Progenitor cell of endocrine pancreas (in vitro differentiated cells): ENCODE data around the gene SLC44A5. TPM values are rescaled to one million over a fixed set of nuclear protein-coding genes. Genes with fewer than 3 reads are reported as not detected.

Experiments
- DNase-seq: peaks from one replicate; pipeline ENCODE4 v3.0.0; 2021; ENCODE audit warnings: low spot score; ENCODE audit not compliant: unreplicated experiment
- H3K27ac Mint-ChIP-seq: 2 replicates; pipeline ENCODE4 v1.8.0; 2021; ENCODE audit warnings: mild to moderate bottlenecking, moderate library complexity, mixed read lengths
- H3K27me3 Mint-ChIP-seq: 2 replicates; pipeline ENCODE4 v1.8.0; 2021; ENCODE audit warnings: mixed read lengths
- H3K36me3 Mint-ChIP-seq: 2 replicates; pipeline ENCODE4 v1.8.0; 2022; ENCODE audit warnings: mixed read lengths; ENCODE audit not compliant: insufficient read depth
- H3K4me1 Mint-ChIP-seq: 2 replicates; pipeline ENCODE4 v1.8.0; 2021; ENCODE audit warnings: low read depth, mixed read lengths
- H3K4me3 Mint-ChIP-seq: 2 replicates; pipeline ENCODE4 v1.8.0; 2021; ENCODE audit warnings: low read depth, mild to moderate bottlenecking, moderate library complexity, mixed read lengths
- H3K9me3 Mint-ChIP-seq: 2 replicates; pipeline ENCODE4 v1.8.0; 2021; ENCODE audit warnings: low read depth, mixed read lengths
- CTCF ChIP-seq: fragments of 200-600 bp; sonication (generic); IDR thresholded peaks from one replicate; pipeline ENCODE4 v1.5.0; 2021; ENCODE audit warnings: antibody characterized with exemption, mild to moderate bottlenecking; ENCODE audit not compliant: unreplicated experiment
- total RNA-seq: library from RNA; stranded (reverse); gene quantifications from 2 replicates; pipeline ENCODE4 v1.2.1, GENCODE V29; 2021

The SLC44A5 gene
- total RNA-seq, 1 donor from 2014 or later: 8.8 TPM

- H3K4me3 Mint-ChIP-seq: no peak overlapping the region
- H3K9me3 Mint-ChIP-seq: no peaks in the 10 kb centered on the region
Measured at GRCh38 chr1:75472971-75473603, 137.8 kb downstream of the SLC44A5 start.

GRCh38 chr1:75472089-75472970 is 138.6 kb downstream of the SLC44A5 start:
- TF ChIP-seq CTCF: no peak
- Mint-ChIP-seq H3K36me3 (peaks cover under 1% of the 10 kb centered on the region), H3K9me3 (no peaks in the 10 kb centered on the region), H3K4me3 (no peak overlapping the region), H3K27me3 (no peaks in the 10 kb centered on the region), H3K27ac (no peak overlapping the region), H3K4me1 (no peaks in the 10 kb centered on the region)
- DNase-seq: no peak

More at GRCh38 chr1:75472971-75473603, 137.8 kb downstream of the SLC44A5 start:
- Mint-ChIP-seq H3K36me3 (peaks cover 2% of the 10 kb centered on the region), H3K4me1 (no peaks in the 10 kb centered on the region), H3K27me3 (no peaks in the 10 kb centered on the region), H3K27ac (no peak overlapping the region)
- no peak for TF ChIP-seq CTCF
- no peak for DNase-seq

GRCh38 chr1:75471252-75471651 is 139.7 kb downstream of the SLC44A5 start:
- DNase-seq: no peak
- no peak for TF ChIP-seq CTCF
- H3K4me1 Mint-ChIP-seq: no peaks in the 10 kb centered on the region
- no peak overlapping the region for H3K27ac Mint-ChIP-seq
- H3K36me3 Mint-ChIP-seq: no peaks in the 10 kb centered on the region
- no peak overlapping the region for H3K4me3 Mint-ChIP-seq
- H3K9me3 Mint-ChIP-seq: no peaks in the 10 kb centered on the region
- H3K27me3 Mint-ChIP-seq: no peaks in the 10 kb centered on the region

DNA sequence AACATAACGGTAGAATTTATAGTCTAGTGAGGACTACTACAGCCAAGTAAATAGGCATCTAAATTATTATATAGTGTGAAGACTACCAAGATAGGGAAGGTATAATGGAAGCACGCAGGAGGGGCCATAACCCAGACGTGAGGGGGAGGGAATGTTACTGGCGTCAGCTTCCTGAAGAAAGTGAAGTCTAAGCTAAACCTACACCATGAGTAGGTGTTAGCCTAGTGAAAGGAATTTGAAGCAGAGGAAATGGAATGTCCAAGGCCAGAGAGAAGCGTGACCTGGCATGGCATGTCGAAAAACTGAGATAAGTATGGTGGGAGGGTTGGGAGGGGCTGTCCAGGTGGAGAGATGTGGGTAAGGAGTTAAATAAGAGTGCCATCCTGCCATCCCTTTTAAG is 140.5 kb downstream of the SLC44A5 start:
- Mint-ChIP-seq H3K9me3 (peaks cover 5% of the 10 kb centered on the region), H3K4me1 (no peaks in the 10 kb centered on the region), H3K27ac (no peak overlapping the region), H3K36me3 (no peaks in the 10 kb centered on the region), H3K4me3 (no peak overlapping the region), H3K27me3 (no peaks in the 10 kb centered on the region)
- DNase-seq: no peak
- TF ChIP-seq CTCF: no peak

- no peak for DNase-seq
- no peak overlapping the region for H3K4me3 Mint-ChIP-seq
- peaks cover 9% of the 10 kb centered on the region for H3K9me3 Mint-ChIP-seq
- H3K27ac Mint-ChIP-seq: no peak overlapping the region
- no peaks in the 10 kb centered on the region for H3K36me3 Mint-ChIP-seq
- H3K4me1 Mint-ChIP-seq: no peaks in the 10 kb centered on the region
- no peaks in the 10 kb centered on the region for H3K27me3 Mint-ChIP-seq
- TF ChIP-seq CTCF: no peak
Measured at GRCh38 chr1:75469586-75470173, 141.2 kb downstream of the SLC44A5 start.
